ENCODE measurements around the gene JRKL. TPM values are rescaled to one million over a fixed set of nuclear protein-coding genes. Genes with fewer than 3 reads are reported as not detected.
A peak's percentile ranks its signal among the peaks of the same experiment; 100 is the strongest.

The JRKL gene
- total and polyA plus RNA-seq, 8 donors = 2.0 to 7.0 (median 3.1) TPM

DNA sequence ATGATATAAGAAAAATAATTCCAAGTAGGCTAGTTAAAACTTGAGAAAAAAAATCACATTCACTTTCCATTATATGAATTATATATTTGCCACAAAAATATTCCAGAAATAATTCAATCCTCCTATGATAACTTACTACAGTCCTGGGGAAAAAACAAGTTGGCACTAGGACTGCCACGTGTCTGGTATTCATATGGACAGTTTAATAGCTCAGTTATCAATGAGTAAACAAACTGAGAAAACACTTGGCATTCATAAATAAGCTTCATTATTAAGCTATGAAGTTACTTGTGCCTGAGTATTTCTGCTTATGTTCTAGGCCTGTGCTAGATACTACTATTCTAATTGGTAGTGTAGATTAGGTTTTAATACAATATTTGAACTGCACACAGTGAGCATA, 24.3 kb upstream of the JRKL start:
- TF ChIP-seq, protein P1, sequence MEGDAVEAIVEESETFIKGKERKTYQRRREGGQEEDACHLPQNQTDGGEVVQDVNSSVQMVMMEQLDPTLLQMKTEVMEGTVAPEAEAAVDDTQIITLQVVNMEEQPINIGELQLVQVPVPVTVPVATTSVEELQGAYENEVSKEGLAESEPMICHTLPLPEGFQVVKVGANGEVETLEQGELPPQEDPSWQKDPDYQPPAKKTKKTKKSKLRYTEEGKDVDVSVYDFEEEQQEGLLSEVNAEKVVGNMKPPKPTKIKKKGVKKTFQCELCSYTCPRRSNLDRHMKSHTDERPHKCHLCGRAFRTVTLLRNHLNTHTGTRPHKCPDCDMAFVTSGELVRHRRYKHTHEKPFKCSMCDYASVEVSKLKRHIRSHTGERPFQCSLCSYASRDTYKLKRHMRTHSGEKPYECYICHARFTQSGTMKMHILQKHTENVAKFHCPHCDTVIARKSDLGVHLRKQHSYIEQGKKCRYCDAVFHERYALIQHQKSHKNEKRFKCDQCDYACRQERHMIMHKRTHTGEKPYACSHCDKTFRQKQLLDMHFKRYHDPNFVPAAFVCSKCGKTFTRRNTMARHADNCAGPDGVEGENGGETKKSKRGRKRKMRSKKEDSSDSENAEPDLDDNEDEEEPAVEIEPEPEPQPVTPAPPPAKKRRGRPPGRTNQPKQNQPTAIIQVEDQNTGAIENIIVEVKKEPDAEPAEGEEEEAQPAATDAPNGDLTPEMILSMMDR (IDR thresholded peaks at IDR 0.05) = no peak
- Histone ChIP-seq H3K4me1 (peaks cover 0 to 3% (median 0%) of the 10 kb centered on the region in 3 donors), H3K36me3 (no peaks in the 10 kb centered on the region), H3K27ac (no peak overlapping the region), H3K9me3 (no peaks in the 10 kb centered on the region), H3K4me3 (no peak overlapping the region), H3K27me3 (no peaks in the 10 kb centered on the region)
- FAIRE-seq = no peak
- DNase-seq = no peak
- peak in 2 of 4 donors; percentile 50 to 60 for ATAC-seq
- 12 to 24% methylated on average over 1 of the region's 1 CpG for WGBS, 2 donors
- intact Hi-C loops (cut with DNase I) = no loop called here

DNA sequence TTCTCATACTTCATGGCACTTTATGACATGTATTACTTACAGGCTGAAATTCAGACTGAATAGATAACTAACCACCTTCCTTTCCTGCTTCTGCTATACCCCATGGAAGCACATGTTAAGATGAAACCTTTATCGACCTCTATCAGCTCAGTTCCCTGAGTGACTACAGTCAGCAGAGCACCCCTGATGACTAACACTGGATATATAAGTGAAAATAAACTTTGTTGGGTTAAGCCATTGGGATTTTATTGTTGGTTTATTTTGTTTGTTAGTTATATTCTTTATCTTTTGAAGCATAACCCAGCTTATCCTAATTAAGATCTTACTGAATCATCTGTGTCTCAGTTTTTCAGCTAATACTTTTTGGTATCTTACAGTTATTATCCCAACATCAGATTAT, 23.8 kb upstream of the JRKL start:
- Histone ChIP-seq H3K4me1 (peaks cover 0 to 3% (median 0%) of the 10 kb centered on the region in 3 donors), H3K36me3 (no peaks in the 10 kb centered on the region), H3K27me3 (no peaks in the 10 kb centered on the region), H3K27ac (no peak overlapping the region), H3K9me3 (no peaks in the 10 kb centered on the region), H3K4me3 (no peak overlapping the region)
- WGBS, 2 donors = 74 to 89% methylated on average over 1 of the region's 1 CpG
- ATAC-seq = no peak
- TF ChIP-seq, protein P1 (IDR thresholded peaks at IDR 0.05) = no peak
- intact Hi-C loops (cut with DNase I) = no loop called here
- no peak for DNase-seq
- no peak for FAIRE-seq

DNA sequence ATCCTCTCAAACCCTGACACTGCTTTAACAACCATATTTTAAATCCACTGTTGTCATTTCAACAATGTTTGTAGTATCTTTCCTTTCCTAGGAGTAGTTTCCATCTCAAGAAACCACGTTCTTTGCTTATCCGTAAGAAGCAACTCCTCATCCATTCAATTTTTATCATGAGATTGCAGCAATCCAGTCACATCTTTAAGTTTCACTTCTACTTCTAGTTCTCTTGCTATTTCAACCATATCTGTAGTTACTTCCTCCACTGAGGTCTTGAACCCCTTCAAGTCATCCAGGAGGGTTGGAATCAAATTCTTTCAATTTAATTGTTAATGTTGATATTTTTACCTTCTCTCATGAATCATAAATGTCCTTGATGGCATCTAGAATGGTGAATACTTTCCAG, 22.5 kb upstream of the JRKL start:
- intact Hi-C loops (cut with DNase I) = no loop called here
- ATAC-seq (no peak), FAIRE-seq (no peak), DNase-seq (no peak)
- 94 to 100% methylated on average over 2 of the region's 2 CpGs for WGBS, 2 donors
- Histone ChIP-seq H3K36me3 (no peaks in the 10 kb centered on the region), H3K27me3 (no peaks in the 10 kb centered on the region), H3K4me3 (no peak overlapping the region), H3K4me1 (peaks cover 0 to 3% (median 0%) of the 10 kb centered on the region in 3 donors), H3K27ac (no peak overlapping the region), H3K9me3 (no peaks in the 10 kb centered on the region)
- TF ChIP-seq, protein P1 (IDR thresholded peaks at IDR 0.05) = no peak

DNA sequence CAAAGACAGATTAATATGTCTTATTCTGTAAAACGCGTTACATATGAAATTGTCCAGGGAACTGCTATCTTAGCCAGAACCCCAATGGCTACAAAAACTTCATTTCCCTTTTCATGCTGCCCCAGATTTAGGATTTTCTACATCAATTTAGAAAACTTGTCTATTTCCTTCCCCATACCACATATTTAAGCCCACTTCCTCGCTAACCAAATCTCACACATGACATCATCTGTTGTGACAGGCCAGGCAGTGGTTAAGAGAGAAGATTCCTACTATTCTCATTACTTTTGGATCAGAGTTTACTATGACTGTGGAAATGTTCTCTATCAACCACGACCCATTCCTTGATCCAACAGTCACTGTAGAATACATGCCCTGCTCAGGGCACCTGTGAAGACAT, 16.0 kb upstream of the JRKL start:
- no peak for FAIRE-seq
- H3K36me3 ChIP-seq = peaks cover 0 to 3% (median 0%) of the 10 kb centered on the region in 3 donors
- no peak for ATAC-seq
- H3K9me3 ChIP-seq = no peaks in the 10 kb centered on the region
- H3K4me3 ChIP-seq = no peak overlapping the region
- TF ChIP-seq, protein P1 (IDR thresholded peaks at IDR 0.05) = no peak
- no peak for DNase-seq
- WGBS, 2 donors = 92 to 96% methylated on average over 4 of the region's 4 CpGs
- no peaks in the 10 kb centered on the region for H3K27me3 ChIP-seq
- intact Hi-C loops (cut with DNase I) = no loop called here
- no peak overlapping the region for H3K27ac ChIP-seq
- H3K4me1 ChIP-seq = no peaks in the 10 kb centered on the region

DNA sequence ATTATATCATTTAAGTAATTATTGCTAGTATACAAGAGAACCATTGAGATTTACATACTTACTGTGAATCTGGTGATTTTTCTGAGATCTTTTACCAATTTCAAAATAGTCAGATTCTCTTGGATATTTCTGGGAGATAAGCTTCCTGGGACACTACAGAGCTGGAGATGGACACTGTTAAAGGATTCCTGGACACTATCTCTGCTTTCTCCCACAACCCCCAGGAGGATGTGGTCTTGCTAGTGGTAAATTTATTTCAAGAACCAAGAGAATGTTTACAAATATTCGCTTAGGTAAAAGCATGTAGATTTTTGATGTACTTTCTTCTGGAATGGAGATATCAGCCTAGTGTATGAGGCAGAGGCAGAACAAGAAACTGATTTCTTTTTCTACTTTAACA, 13.0 kb upstream of the JRKL start:
- DNase-seq = no peak
- FAIRE-seq = no peak
- TF ChIP-seq, protein P1 (IDR thresholded peaks at IDR 0.05) = no peak
- no peaks in the 10 kb centered on the region for H3K27me3 ChIP-seq
- no peaks in the 10 kb centered on the region for H3K4me1 ChIP-seq
- no peak overlapping the region for H3K27ac ChIP-seq
- no peaks in the 10 kb centered on the region for H3K9me3 ChIP-seq
- peaks cover 0 to 3% (median under 1%) of the 10 kb centered on the region in 3 donors for H3K36me3 ChIP-seq
- no peak overlapping the region for H3K4me3 ChIP-seq
- ATAC-seq = no peak
- WGBS, 2 donors = 80 to 94% methylated on average over 1 of the region's 1 CpG
- intact Hi-C loops (cut with DNase I) = no loop called here

Measured in pancreas (tissue), 10 donors.